ENCODE results near the gene ACSF3.

- no peak for TF ChIP-seq POLR2A (IDR thresholded peaks at IDR 0.05; ENCODE audit: extremely low read depth, insufficient read length)
- TF ChIP-seq CTCF (IDR thresholded peaks at IDR 0.05; ENCODE audit: low read depth, low read length) = no peak
- TF ChIP-seq MYC (IDR thresholded peaks at IDR 0.05; ENCODE audit: low read depth, low read length) = no peak
- TF ChIP-seq, protein P1, sequence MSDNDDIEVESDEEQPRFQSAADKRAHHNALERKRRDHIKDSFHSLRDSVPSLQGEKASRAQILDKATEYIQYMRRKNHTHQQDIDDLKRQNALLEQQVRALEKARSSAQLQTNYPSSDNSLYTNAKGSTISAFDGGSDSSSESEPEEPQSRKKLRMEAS (IDR thresholded peaks at IDR 0.05; ENCODE audit: low read depth, low read length) = no peak
Observed at GRCh38 chr16:89112377-89113151, 18.9 kb downstream of the ACSF3 start.
